ENCODE data around the gene SOWAHA.

Gene SOWAHA

GRCh38 chr5:132774406-132774805 is 38.7 kb upstream of the SOWAHA start:
- H3K27ac ChIP-seq = no peak overlapping the region
- no peak for TF ChIP-seq ZFX (IDR thresholded peaks at IDR 0.05; ENCODE audit: borderline replicate concordance)
- TF ChIP-seq CTCF (IDR thresholded peaks at IDR 0.05) = no peak

DNA sequence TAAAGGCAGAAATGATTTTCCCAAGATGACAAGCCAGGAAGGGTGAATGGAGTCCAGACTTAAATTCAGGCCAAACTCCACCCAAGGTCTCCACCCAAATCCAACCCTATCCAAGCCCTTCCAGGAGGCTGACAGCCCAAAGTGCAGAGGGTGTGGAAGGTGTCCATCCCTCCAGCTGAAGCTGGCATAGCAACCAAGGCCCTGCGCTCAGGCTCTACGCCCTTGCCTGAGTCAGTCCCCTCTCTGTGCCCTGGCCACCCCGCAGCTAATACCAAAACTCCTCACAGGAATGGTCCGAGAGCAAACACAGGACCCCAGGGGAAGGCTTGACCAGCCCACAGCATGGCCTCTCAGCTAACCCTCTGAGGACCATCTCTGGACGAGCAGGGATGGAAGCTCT is 38.2 kb upstream of the SOWAHA start:
- TF ChIP-seq ZFX (IDR thresholded peaks at IDR 0.05; ENCODE audit: borderline replicate concordance) (no peak), CTCF (IDR thresholded peaks at IDR 0.05) (no peak)
- no peak overlapping the region for H3K27ac ChIP-seq

GRCh38 chr5:132775476-132775961 is 37.6 kb upstream of the SOWAHA start:
- TF ChIP-seq ZFX (IDR thresholded peaks at IDR 0.05; ENCODE audit: borderline replicate concordance) (no peak), CTCF (IDR thresholded peaks at IDR 0.05) (no peak)
- no peak overlapping the region for H3K27ac ChIP-seq

DNA sequence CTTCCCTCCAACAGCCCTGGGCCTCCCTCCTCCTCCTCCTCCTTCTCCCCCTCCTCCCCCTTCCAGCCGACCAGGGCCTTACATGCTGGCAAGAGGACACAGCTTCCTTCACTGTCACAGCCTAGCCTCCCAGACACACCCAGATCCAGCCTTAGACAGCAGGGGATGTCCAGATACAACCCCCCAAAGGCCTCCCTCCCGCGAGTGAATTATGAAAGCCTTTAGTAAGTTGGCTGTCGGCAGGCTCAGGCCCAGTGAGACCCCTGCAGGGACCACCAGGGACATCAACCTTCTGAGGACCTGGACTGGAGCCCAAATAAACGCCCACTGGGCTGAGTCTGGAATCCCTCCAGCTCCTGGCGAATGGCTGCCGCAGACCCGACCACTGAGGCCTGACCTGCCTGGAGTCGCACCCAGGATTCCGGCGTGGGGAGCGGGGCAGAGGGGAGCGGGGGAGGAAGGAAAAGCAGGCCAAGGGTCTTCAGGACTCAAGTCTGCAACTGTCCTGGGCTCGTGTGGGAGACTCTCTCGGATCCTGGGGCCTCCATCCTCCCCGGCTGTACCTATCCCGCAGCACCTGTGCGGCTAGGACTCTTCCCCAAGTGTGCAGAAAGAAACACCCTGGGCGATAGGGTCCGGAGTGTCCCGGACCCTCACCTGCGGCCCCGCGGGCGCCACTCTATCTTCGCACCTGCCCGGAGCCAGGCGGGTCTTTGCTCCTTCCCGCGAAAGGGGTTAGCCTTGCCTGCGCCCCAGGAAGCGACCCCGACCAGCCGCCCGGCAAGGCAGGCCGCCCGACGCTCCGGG is 36.8 kb upstream of the SOWAHA start:
- TF ChIP-seq CTCF (IDR thresholded peaks at IDR 0.05) = no peak
- TF ChIP-seq ZFX (IDR thresholded peaks at IDR 0.05; ENCODE audit: borderline replicate concordance) = no peak
- peak overlapping the region; percentile 52 for H3K27ac ChIP-seq

DNA sequence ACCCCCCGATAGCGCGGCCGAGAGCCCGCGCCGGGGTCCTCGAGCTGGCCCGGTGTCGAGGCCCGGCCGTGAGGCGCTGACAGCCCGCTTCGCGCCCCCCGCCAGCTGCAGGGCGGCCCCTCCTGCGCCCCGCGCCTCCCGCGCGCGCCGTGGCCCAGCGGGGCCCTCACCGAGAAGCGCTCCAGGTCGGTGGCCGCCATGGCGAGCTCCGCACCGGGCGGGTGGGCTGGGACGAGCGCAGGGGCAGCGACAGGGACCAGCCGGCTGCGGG is 36.2 kb upstream of the SOWAHA start:
- TF ChIP-seq CTCF (IDR thresholded peaks at IDR 0.05) = no peak
- TF ChIP-seq ZFX (IDR thresholded peaks at IDR 0.05; ENCODE audit: borderline replicate concordance) = no peak
- H3K27ac ChIP-seq = peak overlapping the region; percentile 52

DNA sequence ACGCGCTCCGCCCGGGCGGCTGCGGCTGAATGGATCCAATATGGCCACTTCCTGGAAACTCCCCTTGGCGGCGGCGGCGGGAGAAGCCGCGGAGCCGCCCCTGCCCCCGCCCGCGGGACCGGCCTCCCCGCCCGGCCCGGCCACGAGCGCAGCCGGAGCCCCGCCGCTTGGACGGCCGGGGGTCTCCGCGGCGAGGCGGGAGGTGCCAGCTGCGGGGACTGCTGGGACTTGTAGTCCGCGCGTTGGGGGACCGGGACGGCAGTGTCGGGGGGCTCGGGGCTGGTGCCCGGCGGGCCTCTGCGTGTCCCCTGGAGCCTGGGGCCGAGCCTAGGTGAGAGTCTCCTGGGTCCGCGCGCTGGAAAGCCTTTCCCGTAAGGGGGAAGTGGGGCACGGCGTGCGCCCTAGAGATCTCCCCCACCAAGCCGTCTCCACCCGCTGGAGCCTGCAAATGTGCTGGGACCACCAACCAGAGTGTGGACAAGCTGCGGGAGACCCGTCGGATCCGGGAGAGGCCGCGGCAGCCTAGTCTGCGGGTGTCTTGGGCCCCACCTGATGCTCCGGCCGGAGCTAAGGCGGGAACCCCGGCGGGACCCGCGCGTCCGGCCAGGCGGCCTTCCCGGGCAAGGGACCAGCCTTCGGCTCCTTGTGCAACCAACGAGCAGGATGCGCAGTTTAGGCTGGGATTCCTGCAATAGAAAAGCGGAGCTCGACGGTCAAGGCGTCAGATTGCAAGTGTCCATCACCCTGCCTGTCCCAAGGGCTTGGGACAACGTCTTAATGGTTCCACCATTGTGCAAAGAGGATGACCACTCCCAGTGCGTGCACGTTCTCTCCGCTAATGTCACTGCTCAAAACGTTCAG is 35.7 kb upstream of the SOWAHA start, which contains the start of gene SEPTIN8:
SEPTIN8 (minus strand) TSS at position 31 of the 861 bp plus-strand sequence. CDS start 102 bp downstream, outside the sequence.
- TF ChIP-seq ZFX (IDR thresholded peaks at IDR 0.05; ENCODE audit: borderline replicate concordance) = no peak
- TF ChIP-seq CTCF (IDR thresholded peaks at IDR 0.05) = no peak
- H3K27ac ChIP-seq = peak within 1 kb of the TSS; percentile 52

DNA sequence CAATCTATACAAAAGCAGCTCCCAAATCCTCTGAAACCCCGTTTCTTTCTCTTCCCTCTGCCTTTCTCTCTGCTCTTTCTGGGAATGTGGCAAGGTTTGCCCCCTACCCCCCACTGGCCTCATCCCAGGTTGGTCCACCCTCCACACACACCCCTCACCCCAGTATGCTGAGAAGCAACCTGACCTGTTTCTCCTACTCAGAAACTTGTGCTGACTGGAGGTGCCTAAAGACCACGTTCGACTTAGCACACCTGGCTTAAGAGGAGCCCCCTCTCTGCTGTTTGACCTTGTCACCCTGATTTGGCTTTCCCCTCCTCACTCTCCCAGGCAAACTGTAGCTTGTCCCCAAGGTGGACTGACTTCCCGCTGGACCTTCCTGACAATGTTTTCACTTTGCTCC is 35.0 kb upstream of the SOWAHA start:
- TF ChIP-seq ZFX (IDR thresholded peaks at IDR 0.05; ENCODE audit: borderline replicate concordance) (no peak), CTCF (IDR thresholded peaks at IDR 0.05) (no peak)
- no peak overlapping the region for H3K27ac ChIP-seq
